Smooth muscle cell (in vitro differentiated cells): ENCODE data around the gene MRPL58. TPM values are rescaled to one million over a fixed set of nuclear protein-coding genes. Genes with fewer than 3 reads are reported as not detected.
A peak's percentile ranks its signal among the peaks of the same experiment; 100 is the strongest.
"Not testable (repeated sequence)": the region's sequence is repeated elsewhere in the genome, so short reads cannot be mapped to it uniquely, and the experiment has no call there.

ENCODE experiments used
- DNase-seq: peaks from one replicate; lab custom pipeline; 2025; ENCODE audit not compliant: unreplicated experiment; lab: John Stamatoyannopoulos, UW
- H2AFZ ChIP-seq: fragments of 200-600 bp; sonication (generic); 2 replicates; pipeline ENCODE4 v1.6.0; 2016; ENCODE audit warnings: antibody characterized with exemption, low read depth, mild to moderate bottlenecking
- H3F3A ChIP-seq: fragments of 200-600 bp; sonication (generic); 2 replicates; pipeline ENCODE4 v1.6.0; 2017; ENCODE audit warnings: antibody characterized with exemption, low read depth
- H3K27ac ChIP-seq: fragments of 200-600 bp; sonication (generic); 2 replicates; pipeline ENCODE4 v1.5.1; 2016; ENCODE audit warnings: low read depth, mild to moderate bottlenecking
- H3K27me3 ChIP-seq: fragments of 200-600 bp; sonication (generic); 2 replicates; pipeline ENCODE4 v1.6.1; 2016; ENCODE audit warnings: low read depth, mild to moderate bottlenecking
- H3K36me3 ChIP-seq: fragments of 200-600 bp; sonication (generic); 2 replicates; pipeline ENCODE4 v1.5.1; 2016; ENCODE audit warnings: low read depth
- H3K4me1 ChIP-seq: fragments of 200-600 bp; sonication (generic); 2 replicates; pipeline ENCODE4 v1.5.1; 2016; ENCODE audit warnings: low read depth
- H3K4me2 ChIP-seq: fragments of 200-600 bp; sonication (generic); 2 replicates; pipeline ENCODE4 v1.6.0; 2016; ENCODE audit warnings: mild to moderate bottlenecking
- H3K4me3 ChIP-seq: fragments of 200-600 bp; sonication (generic); 2 replicates; pipeline ENCODE4 v1.5.1; 2016; ENCODE audit warnings: mild to moderate bottlenecking
- H3K79me2 ChIP-seq: fragments of 200-600 bp; sonication (generic); 2 replicates; pipeline ENCODE4 v1.6.0; 2016; ENCODE audit warnings: low read depth, mild to moderate bottlenecking
- H3K9ac ChIP-seq: fragments of 200-600 bp; sonication (generic); 2 replicates; pipeline ENCODE4 v1.6.0; 2016; ENCODE audit warnings: low read depth
- H3K9me3 ChIP-seq: fragments of 200-600 bp; sonication (generic); replicated peaks from 2 replicates; pipeline ENCODE4 v1.5.1; 2016; ENCODE audit warnings: low read depth
- H4K20me1 ChIP-seq: fragments of 200-600 bp; sonication (generic); 2 replicates; pipeline ENCODE4 v1.6.0; 2016; ENCODE audit warnings: low read depth
- WGBS: methylation state at CpG from one replicate; pipeline ENCODE4 v1.1.7; 2016; ENCODE audit warnings: low lambda C conversion rate; 5-methylcytosine and 5-hydroxymethylcytosine counted together
- polyA plus RNA-seq: library from polyadenylated mRNA; unstranded; fragments of >200 nt; fragmentation: Nextera tagmentation; extraction: Ambion mirVana; gene quantifications from 2 replicates; pipeline ENCODE4 v1.2.1, GENCODE V29; 2016
- total RNA-seq: library from RNA; depleted of rRNA; stranded (reverse); fragments of >200 nt; gene quantifications from 2 replicates; pipeline ENCODE4 v1.2.3, GENCODE V29; 2014
- TF ChIP-seq, protein P1 (sequence below): fragments of 200-600 bp; sonication (generic); IDR thresholded peaks from 2 replicates; pipeline ENCODE4 v1.5.1; 2017; ENCODE audit warnings: borderline replicate concordance, mild to moderate bottlenecking, antibody characterized with exemption; ENCODE audit not compliant: insufficient read depth, poor library complexity, severe bottlenecking

Gene MRPL58
- total and polyA plus RNA-seq, 2 experiments from 2014 or later = 36.2 to 75.6 TPM

DNA sequence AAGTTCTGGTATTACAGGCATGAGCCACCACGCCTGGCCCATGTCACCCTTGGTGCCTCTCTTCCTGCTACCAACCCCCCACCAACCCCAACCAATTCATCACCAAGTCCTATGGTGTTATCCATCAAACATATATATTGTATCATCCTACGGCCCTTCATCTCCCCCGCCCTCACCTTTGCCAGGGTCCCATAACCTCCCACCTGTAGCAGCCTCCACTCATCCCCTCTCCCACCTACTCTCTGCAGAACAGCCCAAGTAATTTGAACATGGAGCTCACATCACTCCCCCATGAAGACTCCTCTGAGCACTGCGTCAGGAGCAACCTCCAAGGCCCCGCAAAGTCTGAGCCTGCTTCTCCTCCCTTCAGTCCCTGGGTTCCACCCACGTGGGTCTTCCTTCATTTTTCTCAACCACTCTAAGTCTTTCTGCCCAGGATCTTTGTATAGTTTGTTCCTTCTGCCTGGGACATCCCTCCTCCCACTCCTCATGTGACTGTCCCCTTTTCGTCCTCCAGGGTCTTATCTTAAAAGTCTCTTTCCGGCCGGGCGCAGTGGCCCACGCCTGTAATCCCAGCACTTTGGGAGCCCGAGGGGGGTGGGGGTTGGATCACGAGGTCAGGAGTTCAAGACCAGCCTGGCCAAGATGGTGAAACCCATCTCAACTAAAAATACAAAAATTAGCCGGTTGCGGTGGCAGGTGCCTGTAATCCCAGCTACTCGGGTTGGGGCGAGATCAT lies 32.9 kb upstream of the MRPL58 start:
- Histone ChIP-seq H2AFZ (no peak overlapping the region), H3K9me3 (no peaks in the 10 kb centered on the region), H3K9ac (no peak overlapping the region), H3K27me3 (peaks cover 9% of the 10 kb centered on the region), H3K4me1 (peaks cover 11% of the 10 kb centered on the region), H3K4me3 (no peak overlapping the region), H4K20me1 (no peaks in the 10 kb centered on the region), H3F3A (peaks cover 3% of the 10 kb centered on the region), H3K79me2 (no peaks in the 10 kb centered on the region), H3K4me2 (no peak overlapping the region), H3K27ac (no peak overlapping the region), H3K36me3 (no peaks in the 10 kb centered on the region)
- TF ChIP-seq, protein P1, sequence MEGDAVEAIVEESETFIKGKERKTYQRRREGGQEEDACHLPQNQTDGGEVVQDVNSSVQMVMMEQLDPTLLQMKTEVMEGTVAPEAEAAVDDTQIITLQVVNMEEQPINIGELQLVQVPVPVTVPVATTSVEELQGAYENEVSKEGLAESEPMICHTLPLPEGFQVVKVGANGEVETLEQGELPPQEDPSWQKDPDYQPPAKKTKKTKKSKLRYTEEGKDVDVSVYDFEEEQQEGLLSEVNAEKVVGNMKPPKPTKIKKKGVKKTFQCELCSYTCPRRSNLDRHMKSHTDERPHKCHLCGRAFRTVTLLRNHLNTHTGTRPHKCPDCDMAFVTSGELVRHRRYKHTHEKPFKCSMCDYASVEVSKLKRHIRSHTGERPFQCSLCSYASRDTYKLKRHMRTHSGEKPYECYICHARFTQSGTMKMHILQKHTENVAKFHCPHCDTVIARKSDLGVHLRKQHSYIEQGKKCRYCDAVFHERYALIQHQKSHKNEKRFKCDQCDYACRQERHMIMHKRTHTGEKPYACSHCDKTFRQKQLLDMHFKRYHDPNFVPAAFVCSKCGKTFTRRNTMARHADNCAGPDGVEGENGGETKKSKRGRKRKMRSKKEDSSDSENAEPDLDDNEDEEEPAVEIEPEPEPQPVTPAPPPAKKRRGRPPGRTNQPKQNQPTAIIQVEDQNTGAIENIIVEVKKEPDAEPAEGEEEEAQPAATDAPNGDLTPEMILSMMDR = no peak
- 79% methylated on average over 17 of the region's 17 CpGs for WGBS
- no peak for DNase-seq

GRCh38 chr17:74981318-74981978 lies 31.0 kb upstream of the MRPL58 start:
- no peaks in the 10 kb centered on the region for H3K79me2 ChIP-seq
- H3K4me2 ChIP-seq = peak overlapping the region; percentile 89
- WGBS = 73% methylated on average over 15 of the region's 16 CpGs
- H3K4me1 ChIP-seq = peaks cover 11% of the 10 kb centered on the region
- peak overlapping the region; percentile 77 for H3K27ac ChIP-seq
- H2AFZ ChIP-seq = peak overlapping the region; percentile 72
- H3K9me3 ChIP-seq = no peaks in the 10 kb centered on the region
- peak overlapping the region; percentile 63 for H3K4me3 ChIP-seq
- H3K9ac ChIP-seq = peak overlapping the region; percentile 77
- H3F3A ChIP-seq = peaks cover 11% of the 10 kb centered on the region
- no peaks in the 10 kb centered on the region for H3K27me3 ChIP-seq
- no peaks in the 10 kb centered on the region for H3K36me3 ChIP-seq
- DNase-seq = no peak
- TF ChIP-seq, protein P1 = no peak
- no peaks in the 10 kb centered on the region for H4K20me1 ChIP-seq

DNA sequence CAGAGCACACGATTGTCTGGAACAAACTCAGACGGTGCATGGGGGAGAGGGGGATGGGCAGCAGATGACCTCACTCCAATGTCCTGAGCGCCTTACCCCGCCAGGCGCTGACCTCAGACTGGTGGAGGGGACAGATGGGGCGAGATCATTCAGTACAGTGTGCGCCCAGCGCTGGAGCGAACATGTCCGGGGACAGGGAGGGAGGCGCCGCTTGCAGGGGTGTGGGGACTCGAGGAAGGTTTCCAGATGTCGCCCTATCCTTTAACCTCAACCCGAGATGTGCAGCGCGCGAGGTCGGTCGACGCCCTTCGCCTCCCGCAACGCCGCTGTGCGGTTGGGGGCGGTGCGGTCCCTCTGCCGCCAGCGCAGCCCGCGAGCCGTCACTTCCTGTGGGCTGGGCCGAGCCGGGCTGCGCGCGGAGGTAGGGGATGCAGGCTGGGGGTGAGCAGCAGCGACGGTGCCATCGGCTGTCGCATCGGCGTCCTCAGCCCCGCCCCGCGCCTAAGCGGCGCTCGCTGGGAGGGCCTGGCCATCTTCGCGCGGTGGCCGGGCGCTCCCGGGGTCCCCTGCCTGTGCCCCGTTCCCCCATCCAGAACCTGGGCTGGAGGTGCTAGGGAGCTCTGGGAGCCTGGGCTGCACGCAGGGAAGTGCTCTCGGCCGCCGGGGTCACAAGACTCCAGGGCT lies 30.3 kb upstream of the MRPL58 start:
- Histone ChIP-seq H3K27me3 (no peaks in the 10 kb centered on the region), H3K79me2 (no peaks in the 10 kb centered on the region), H3K9ac (peak overlapping the region; percentile 77), H3K9me3 (no peaks in the 10 kb centered on the region), H2AFZ (peak overlapping the region; percentile 72), H3K27ac (peak overlapping the region; percentile 77), H3K4me3 (peak overlapping the region; percentile 63), H3F3A (peaks cover 18% of the 10 kb centered on the region), H4K20me1 (no peaks in the 10 kb centered on the region), H3K4me1 (peaks cover 11% of the 10 kb centered on the region), H3K36me3 (no peaks in the 10 kb centered on the region), H3K4me2 (peak overlapping the region; percentile 89)
- TF ChIP-seq, protein P1 = no peak
- WGBS = under 1% methylated on average over 58 of the region's 61 CpGs
- peak; percentile 42 for DNase-seq

- H3K27ac ChIP-seq = peak overlapping the region; percentile 77
These were observed 29.7 kb upstream of the MRPL58 start for GRCh38 chr17:74982663-74983313.

More at GRCh38 chr17:74982663-74983313, 29.7 kb upstream of the MRPL58 start:
- not testable (repeated sequence) for H3K27me3 ChIP-seq, DNase-seq, H3K9me3 ChIP-seq, H3K79me2 ChIP-seq, H3K36me3 ChIP-seq, H4K20me1 ChIP-seq
- H3K4me1 ChIP-seq = peaks cover 11% of the 10 kb centered on the region
- H3K9ac ChIP-seq = peak overlapping the region; percentile 77
- H3K4me3 ChIP-seq = peak overlapping the region; percentile 63
- H3K4me2 ChIP-seq = peak overlapping the region; percentile 89
- H2AFZ ChIP-seq = peak overlapping the region; percentile 72
- peaks cover 18% of the 10 kb centered on the region for H3F3A ChIP-seq
- WGBS = 29% methylated on average over 14 of the region's 14 CpGs
